ENCODE measurements around the gene IL3RA.

The IL3RA gene

DNA sequence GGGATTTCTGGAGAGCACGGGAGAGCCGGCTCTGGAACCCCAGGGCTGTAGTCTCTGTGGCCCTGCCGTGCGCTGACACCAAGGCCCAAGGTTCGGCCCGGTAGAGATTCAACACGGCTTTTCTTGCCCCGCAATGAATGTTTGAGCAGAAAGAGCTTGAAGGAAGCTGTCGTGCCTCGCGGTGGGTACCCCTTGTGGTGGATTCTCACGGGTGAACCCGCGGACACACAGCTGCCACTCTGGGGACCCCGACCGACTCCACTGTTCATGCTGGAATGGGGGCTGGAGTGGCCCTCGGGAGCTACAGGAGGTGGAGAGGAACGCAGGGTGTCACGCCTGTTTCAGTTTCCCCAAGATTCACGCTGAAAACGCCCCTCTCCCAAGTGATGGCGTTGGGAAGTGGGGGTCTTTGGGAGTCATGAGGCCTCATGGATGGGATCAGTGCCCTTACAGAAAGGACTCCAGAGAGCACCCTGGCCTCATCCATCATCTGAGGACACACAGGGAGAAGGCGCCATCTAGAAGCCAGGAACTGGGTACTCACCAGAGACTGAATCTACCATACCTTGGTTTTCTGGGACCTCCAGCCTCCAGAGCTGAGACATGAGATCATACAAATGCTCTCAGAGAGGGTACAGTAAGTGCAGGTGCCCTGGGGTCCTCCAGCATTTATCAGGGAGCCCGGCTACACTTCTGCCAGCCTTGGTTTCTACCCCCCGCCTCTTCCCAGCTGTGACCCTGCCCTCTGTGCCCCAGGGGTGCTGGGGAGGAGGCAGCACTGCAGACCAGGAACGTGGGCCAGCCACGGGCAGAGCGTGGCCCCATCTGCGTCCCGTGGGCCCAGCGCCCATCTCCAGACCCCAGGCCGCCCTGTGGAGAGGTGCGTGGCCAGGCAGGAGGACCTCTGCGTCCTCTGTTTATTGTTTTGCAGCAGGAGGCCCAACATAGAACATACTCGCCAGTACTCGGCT lies 49.0 kb downstream of the IL3RA start:
- no peak for DNase-seq

DNA sequence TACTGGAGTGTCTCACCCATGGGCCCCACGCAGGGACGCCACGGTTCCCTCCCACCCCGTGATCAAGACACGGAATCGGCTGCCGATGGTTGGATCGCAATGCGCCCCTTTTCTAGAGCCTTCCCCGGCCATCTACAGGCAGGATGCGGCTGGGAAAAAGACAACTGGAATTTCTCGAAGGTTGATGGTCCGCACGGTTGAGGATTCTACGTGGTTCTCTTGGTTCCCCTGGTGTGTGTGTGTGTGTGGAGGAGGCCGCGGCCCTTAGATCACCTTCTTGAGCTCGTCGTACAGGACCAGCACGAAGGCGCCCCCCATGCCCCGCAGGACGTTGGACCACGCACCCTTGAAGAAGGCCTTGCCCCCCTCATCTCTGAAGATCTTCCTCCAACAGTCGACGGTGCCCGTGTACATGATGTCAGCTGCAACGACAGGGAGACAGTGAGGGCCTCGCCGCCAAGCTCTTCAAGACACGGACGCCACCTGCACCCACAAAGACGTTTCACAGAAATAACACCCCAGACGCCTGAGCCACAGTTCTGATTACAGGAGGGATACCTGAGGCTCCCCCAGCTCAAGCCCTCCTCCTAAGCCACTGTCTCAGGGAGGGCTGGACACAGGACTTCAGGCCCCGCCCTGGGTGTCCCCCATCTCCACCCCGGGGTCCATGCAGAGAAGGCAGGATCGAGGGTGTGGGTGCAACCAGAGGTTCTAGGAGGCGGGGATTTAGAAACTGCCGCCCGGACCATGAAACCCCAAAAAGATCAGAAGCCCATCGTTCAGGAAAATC lies 49.9 kb downstream of the IL3RA start:
- no peak for DNase-seq

DNA sequence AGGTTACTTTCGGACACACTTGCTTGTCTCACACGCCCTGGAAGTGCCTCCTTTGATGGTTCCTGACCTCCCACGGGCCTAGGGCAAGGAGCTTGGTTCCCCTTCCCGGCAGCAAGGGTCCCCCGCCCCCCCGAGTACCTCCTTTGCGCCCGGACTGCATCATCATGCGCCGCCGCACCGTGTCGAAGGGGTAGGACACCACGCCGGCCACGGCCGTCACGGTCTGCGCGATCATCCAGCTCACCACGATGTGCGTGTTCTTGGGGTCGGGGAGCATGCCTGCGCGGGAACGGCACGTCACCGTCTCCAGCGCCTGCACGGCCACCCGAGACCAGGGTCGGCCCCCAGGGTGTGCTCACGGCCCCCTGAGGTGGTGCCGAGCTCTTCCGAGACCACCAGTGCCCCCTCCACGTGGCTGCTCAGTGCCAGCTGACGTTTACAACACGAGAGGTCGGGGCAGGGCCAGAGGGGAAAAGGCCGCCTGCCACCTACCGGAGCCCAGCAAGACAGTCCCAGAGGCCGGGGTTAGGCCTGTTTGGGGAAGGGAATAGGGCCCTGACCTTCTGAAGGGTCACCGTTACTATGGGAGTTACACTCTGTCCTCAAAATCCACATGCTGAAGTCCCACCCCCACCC lies 50.7 kb downstream of the IL3RA start:
- no peak for DNase-seq

DNA sequence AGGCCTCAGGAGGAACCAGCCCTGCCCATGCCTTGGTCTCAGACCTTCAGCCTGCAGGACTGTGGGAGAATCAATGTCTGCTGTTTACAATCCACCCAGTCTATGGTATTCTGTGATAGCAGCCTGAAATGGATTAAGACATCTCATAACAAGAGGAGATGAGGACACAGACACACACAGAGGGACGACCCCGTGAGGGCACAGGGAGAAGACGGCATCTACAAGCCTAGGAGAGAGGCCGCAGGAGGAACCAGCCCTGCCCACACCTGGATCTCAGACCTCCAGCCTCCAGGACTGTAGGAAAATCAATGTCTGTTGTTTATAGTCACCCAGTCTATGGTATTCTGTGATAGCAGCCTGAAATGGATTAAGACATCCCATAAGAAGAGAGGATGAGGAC lies 52.1 kb downstream of the IL3RA start:
- DNase-seq, result no peak

DNA sequence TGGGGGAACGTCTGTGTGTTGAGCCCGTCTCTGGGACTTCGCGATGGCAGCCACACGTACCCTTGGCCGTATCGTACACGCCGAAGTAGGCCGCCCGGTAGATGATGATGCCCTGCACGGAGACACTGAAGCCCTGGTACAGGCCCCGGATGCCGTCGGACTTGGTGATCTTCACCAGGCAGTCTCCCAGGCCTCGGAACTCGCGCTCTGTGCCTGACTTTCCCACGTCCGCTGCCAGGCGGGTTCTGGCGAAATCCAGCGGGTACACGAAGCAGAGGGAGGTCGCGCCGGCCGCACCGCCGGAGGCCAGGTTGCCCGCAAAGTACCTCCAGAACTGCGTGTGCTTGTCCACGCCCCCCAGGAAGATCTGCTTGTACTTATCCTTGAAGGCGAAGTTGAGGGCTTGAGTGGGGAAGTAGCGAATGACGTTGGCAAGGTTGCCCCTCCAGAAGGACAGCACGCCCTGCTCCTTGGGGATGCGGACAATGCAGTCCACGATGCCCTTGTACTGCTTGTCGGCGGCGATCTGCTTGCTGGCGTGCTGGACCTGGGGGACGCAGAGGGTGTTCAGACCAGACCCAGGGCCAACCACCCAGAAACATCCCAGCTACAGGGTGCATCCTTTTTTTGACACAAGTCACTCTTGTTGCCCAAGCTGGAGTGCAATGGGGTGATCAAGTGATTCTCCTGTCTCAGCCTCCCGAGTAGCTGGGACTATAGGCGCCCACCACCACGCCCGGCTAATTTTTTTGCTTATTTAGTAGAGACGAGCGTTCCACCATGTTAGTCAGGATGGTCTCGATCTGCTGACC lies 52.8 kb downstream of the IL3RA start:
- DNase-seq, result no peak

DNA sequence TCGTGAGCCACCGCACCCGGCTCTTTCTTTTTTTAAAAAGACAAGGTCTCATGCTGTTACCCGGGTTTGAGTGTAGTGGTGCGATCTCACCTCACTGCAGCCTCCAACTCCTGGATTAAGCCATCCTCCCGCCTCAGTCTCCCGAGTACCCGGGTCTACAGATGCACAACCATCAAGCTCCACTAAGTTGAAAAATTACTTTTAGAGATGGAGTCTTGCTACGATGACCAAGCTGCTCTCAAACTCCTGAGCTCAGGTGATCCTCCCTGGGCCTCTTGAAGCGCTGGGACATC lies 53.4 kb downstream of the IL3RA start:
- DNase-seq, result no peak

DNA sequence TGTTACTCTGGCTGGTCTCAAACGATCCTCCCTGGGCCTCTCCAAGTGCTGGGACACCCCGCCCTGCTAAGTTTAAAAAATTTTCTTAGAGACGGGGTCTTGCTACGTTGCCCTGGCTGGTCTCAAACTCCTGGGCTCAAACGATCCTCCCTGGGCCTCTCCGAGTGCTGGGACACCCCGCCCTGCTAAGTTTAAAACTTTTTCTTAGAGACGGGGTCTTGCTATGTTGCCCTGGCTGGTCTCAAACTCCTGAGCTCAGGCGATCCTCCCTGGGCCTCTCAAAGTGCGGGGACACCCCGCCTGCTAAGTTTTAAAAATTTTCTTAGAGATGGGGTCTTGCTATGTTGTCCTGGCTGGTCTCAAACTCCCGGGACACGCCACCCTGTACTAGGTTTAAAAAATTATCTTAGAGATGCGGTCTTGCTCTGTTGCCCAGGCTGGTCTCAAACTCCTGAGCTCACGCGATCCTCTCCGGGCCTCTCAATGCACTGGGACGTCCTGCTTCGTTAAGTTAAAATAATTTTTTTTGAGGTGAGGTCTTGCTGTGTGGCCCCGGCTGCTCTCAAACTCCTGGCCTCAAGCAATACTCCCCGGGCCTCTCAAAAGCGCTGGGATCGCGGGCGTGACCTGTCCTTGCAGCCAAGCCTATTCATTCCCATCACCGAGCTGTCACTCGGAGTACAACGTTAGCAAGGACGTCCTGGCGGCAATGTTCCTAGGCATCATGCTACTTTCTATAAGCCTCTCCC lies 54.2 kb downstream of the IL3RA start:
- no peak for DNase-seq

DNA sequence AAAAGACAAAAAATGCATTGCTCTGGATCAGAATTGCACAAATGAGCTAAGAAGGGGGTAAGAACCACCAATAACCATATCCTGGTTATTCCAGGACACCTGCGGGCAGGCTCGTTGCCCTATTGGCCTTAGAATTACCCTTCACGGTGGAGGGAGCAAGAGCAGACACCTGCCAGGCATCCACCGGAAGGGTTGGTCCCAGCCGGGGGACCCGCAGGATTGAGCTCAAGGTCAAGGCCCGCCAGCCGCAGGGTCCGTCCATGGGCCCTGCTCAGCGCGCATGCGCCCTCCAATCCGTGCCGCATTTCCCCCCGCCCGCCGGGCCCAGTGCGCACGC lies 54.8 kb downstream of the IL3RA start:
- peak; percentile 97 for DNase-seq

DNA sequence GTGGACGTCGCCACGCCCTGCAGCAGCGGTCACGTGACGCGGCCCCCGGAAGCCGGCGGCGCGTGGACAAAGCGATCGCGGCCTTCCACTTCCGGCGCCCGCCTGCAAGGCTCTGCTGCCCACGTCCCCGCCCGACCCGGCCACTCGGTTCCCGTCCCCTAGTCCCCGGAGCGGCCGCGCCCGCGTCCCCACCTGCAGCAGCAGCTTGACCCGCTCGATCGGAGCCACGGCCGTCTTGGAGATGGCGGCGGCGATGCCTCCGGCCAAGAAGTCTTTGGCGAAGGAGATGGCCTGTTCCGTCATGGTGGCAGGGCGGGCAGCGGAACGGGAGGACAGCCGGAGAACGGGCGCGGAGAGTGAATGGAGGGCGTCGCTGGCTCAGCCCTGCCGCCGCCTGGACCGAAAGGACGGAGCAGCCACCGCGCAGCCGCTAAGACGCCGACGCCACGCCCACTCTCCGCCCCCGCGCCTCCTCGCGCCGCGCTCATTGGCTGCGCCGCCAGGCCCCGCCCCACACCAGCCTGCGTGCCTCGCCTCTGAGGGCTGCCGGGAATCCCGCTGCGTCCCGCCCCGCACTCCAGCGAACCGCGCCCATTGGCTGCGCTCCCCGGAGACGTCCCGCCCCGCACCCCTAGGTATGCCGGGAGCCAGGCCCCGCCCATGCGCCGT lies 55.3 kb downstream of the IL3RA start, which contains the start of gene SLC25A6:
TSS of gene SLC25A6 (minus strand) at position 407 of the 669 bp plus-strand sequence. CDS start at position 303, 104 bp downstream.
- peak; percentile 99 for DNase-seq

DNA sequence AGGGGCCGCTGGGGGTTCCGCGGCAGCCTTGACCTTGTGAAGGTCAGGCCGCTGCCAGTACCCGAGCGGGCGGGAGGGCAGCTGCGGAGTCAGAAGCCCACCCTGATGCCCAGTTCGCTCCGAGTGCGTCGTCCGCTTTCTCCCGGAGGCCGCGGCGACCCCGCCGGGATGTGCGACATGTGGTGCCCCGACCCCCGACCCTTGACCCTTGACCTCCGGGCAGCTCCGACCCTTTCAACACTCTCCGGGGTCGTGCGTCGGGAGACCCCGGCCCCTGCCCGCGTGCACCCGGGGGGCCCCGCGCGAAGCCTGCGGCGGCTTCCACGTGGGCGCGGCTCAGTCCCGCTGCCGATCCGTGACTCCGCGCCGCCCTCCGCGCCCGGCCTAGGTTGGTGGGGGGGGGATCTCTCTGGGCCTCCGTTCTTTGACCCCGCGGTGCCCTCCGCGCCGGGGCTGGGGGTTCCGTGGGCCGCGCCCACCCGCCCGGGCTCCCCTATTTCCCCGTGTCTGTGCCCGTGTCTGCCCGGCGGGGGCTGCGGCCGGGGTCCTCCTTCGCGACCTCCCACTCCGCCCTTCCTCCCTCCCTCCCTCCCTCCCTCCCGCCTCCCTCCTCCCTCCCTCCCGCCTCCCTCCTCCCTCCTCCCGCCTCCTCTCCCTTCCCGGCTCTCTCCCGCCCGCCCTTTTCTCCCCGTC lies 55.9 kb downstream of the IL3RA start:
- DNase-seq, result peak; percentile 92

DNA sequence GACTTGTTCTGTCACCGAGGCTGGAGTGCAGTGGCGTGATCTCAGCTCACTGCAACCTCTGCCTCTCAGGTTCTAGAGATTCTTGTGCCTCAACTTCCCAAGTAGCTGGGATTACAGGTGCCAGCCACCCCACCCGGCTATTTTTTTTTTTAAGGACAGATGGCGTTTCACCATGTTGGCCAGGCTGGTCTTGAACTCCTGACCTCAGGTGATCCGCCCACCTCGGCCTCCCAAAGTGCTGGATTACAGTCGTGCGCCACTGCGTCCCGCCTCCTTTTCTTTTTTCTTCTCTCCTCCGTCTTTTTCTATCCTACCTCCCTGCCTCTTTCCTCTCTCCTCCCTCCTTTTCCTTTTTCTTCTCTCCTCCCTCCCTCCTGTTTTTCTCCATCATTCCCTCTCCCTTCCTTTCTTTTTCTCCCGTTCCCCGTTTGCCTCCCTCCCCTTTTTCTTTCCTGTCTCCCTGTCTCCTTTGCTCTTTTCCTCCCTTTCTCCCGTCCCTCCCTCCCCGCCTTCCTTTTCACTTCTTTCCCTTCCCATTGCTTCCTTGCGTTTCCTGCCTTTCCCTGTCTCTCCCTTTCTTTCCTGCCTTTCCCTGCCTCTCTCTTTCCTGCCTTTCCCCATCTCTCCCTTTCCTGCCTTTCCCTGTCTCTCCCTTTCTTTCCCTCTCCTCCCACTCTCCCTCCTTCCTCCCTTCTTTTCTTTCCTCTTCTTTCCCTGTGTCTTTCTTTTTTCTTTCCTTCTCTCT lies 57.5 kb downstream of the IL3RA start:
- DNase-seq, result no peak

DNA sequence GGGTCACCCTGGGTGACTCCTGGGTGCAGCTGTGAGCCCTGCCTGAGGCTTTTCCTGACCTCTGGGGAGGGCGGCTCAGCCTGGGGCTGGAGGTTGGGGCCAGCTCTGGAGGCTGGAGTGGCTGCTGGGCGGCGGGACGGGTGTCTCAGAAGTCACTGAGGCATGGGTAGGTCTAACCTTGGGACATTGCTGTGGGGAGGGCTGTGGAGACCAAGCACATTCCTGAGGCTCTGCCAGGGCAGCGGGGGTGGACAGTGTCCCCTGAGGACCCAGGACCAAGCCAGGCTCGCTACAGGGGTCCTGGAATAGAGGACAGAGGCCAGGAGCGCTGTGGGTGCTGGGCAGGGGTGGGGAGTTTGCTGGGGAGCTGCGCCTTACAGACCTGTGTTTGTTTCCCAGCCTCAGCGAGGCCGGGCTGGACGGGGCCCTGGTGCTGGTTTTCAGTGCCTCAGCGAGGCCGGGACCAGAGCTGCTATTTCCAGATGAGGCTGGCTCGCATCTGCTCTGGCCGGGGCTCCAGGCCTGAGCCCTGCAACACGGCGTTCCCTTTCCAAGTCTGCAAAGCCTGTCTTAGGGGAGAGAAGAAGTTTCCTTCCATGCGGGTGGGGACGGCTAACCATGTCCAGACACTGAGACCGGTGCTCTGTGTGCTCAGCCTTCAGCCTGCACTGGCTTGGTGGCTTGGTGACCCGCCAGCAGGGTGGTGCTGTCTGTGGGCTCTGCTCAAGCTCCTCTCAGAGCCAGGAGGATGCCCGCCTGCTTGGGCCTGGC lies 58.3 kb downstream of the IL3RA start:
- DNase-seq, result no peak

DNA sequence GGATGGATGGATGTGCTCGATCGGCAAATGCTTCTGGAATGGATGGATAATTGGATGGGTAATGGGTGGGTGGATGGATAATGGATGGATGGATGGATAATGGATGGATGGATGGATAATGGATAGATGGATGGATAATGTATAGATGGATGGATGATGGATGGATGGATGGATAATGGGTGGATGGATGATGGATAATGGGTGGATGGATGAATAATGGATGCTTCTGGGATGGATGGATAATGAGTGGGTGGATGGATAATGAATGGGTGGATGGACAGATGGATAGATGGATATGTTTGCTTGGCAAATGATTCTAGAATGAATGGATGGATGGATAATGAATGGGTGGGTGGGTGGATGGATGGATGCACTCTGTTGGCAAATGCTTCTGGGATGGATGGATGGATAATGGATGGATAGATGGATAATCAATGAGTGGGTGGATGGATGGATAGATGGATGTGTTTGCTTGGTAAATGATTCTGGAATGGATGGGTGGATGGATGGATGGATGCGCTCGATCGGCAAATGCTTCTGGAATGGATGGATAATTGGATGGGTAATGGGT lies 59.1 kb downstream of the IL3RA start:
- no peak for DNase-seq

DNA sequence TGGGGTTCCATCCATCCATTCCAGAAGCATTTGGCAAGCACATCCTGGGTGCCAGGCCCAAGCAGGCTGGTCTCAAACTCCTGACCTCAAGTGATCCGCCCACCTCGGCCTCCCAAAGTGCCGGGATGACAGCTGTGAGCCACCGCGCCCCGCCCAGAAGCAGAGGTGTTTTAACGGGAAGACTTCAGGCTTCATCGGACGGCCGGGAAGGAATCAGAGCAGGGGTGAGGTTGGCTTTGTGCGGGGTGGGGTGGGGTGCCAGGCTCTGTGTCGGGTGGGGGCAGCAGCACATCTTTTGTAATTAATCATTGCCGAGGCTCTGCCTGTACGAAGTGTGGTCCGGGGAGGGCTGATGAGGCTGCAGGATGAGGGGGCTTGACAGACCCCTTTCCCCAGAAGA lies 60.4 kb downstream of the IL3RA start:
- no peak for DNase-seq

DNA sequence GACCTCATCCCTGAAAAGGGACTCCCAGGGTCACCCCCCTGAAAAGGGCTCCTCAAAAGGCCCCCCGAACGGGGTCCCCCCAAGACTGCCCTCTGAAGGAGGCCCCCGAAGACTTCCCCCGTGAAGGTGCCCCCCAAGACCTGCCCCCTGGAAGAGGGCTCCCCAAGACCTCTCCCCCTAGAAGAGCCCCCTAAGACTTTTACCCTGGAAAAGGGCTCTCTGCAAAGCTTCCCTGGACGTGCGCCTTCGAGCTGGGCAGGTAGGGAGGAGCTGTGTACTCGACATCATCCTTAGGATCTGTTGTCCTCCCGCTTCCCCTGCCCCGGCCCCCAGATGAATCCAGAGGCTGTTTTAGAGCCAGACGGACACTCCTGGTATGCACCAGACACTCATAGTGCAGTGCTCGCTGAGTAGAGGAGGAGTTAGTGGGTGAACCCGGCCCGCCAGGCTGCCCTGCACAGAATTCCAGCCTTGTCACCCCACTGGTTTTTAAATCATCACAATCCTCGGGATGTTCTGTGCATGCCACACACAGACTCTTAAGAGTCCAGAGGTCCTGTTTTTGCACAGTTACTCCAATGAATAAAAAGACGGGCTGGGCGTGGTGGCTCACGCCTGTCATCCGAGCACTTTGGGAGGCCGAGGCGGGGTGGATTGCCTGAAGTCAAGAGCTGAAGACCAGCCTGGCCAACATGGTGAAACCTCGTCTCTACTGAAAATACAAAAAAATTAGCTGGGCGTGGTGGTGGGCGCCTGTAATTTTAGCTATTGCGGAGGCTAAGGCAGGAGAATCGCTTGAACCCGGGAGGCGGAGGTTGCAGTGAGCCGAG lies 61.1 kb downstream of the IL3RA start:
- no peak for DNase-seq

DNA sequence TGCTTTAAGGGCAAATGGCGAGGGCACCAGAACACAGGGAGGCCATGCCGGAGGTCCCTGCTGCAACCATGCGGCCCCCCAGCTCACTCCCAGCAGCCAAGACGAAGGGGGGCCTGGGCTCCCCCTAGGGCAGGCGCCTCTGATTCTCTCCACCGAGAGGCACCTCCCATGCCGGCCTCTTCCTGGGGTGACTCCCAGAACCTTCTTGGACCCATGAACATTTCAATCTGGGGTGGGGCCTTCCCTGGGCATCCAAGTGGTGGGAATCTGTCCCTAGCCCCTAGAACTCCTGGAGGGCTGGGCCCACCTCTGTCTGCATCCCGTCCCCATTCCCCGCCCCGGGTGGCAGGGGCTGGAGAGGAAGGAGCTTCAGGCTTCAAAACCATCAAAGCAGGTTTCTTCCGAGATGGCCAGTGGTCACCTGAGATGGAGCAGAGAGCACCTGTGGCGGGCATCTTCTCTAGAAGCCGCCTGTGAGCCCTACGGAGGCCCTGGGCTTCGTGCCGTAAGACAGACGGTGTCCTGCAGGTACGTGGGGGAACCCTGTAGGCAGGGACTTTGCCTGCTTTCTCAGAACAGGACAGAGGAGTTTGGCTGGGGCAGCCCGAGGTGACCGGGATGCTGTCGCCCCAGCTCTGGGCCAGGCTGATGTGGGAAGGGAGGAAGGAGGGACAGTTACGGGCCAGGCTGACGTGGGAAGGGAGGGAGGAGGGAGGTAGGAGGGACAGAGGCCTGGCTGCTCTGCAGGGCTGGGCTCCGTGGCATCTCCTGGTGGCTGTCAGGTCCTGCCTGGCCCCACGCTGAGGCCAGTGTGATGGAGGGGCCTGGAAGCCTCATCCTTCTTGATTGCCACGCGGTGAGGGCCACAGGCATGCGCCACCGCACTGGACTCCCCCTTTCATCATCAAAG lies 62.1 kb downstream of the IL3RA start:
- no peak for DNase-seq

DNA sequence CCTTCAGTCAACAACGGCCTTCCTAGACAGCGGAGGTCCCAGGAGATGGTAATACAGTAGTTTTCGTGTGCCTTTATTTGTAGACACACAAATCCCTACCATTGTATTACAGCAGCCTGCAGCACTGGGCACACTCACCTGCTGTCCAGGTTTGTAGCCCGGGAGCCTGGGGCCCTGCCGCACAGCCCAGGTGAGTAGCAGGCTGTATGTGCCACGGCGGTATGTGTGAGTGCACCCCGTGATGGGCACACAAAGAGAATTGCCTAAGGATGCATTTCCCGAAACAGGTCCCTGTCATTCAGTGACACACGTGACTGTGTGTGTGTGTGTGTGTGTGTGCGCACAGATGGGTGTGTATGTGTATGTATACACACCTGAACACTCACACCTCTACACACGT lies 63.5 kb downstream of the IL3RA start:
- DNase-seq, result no peak

All from eye (tissue), 1 donor.